GM21717 (cell line): ENCODE measurements around the gene IRF8.
A peak's percentile ranks its signal among the peaks of the same experiment; 100 is the strongest.
"Not testable (repeated sequence)": the region's sequence is repeated elsewhere in the genome, so short reads cannot be mapped to it uniquely, and the experiment has no call there.

Source experiments
- ATAC-seq: cut with Tn5 transposase; IDR thresholded peaks from one replicate; pipeline ENCODE4 v1.9.1; 2021; ENCODE audit warnings: mild to moderate bottlenecking, moderate library complexity; ENCODE audit not compliant: unreplicated experiment

IRF8 gene

DNA sequence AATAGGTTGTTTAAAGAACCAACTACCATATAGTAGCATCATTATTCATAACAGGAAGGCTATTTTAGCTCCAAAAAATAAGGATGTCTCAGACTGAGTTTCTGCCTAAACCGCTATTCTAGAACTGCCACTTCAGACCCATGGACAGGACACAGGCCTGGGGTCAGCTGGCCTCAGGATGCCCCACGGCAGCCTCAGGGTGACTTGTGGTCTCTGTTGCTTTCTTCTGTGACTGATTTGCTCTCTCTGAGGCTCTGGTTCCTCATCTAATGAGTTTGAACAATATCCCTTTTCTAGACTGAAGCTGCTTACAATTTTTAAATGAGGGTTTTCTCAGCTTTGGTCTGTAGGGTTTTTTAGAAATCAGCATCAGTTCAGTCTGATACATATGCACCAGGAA lies 31.8 kb upstream of the IRF8 start:
- ATAC-seq = no peak

DNA sequence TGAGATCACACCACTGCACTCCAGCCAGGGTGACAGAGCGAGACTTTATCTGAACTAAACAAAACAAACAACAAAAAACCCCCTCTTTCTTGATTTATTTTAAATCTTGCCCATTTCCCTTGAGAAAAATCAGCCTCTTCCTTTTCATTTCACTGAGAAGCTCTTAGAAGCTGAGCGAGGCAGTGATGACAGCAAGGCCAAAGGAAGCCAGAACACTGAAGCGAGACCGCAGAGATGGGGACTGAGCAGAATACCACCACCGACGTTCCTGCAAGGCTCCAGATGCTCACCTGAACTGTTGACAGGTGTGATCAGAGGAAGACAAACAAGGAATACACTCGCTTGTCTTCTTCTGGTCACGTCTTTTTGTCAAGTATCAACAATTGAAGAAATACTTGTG lies 30.5 kb upstream of the IRF8 start:
- no peak for ATAC-seq

DNA sequence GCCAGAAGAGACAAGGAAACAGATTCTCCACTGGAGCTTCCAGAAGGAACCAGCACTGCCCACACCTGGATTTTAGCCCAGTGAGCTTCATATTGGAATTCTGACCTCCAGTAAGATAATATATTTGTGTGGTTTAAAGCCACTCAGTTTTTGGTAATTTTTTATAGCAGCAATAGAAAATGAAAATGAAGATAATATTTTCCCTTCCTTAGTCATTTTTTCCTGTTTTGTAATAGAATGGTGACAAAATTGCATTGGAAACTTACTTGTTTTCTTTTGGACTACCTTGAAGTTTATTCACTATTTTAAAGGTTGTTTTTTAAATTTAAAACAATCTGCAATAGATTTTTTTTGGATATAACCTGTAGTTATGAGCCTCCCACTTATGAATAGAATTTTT lies 29.8 kb upstream of the IRF8 start:
- ATAC-seq = no peak

DNA sequence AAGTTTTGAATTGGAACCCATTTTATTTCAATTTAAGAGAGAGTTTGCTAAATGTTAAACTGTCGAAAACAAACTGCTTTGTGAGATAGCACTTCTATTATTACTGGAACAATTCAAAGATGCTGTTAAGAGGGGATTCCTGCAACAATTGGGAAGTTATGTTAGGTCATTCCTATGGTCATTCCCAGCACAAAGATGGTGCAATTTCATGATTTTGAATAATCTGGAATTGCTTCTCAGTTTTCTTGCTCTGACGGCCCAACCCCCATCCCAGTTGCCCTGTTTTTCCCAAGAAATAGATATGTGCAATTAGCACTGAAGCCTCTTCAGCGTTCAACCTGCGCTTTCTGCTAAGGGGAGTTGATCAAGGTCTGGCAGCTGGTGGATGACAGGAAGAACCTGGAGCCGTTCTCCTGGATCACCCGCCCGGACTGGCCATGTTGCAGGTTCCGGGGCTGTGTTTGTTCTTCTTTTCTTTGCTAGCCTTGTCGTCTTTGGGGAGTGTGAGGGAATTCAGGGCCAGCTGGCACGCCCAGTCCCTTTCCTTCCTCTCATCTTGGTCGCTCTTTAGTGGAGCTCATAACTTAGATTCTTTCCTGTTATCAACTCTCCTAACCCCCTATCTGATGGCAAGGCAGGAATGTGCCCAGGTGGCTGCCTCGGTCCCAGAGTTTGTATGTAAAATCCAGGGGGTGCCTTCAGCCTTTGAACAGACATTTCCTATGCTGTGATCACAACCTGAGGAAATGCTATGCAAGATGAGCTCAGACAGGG lies 29.0 kb upstream of the IRF8 start:
- no peak for ATAC-seq

DNA sequence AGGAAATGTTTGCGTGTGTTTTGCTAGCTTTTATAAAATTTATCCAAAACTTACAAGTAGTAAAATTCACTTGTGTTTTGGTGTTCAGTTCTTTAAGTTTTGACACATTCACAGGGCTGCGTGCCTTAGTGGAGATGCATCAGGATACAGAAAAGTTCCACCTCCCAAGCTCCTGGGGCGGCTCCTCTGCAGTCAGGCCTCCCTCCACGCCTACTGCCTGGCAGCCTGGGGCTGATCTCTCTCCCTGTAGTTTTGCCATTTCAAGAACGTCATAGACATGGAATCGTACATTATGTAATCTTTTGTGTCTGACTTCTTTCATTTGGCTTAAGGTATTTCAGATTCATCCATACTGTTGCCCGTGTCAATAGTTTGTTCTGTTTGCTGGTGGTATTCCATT lies 27.2 kb upstream of the IRF8 start:
- no peak for ATAC-seq

DNA sequence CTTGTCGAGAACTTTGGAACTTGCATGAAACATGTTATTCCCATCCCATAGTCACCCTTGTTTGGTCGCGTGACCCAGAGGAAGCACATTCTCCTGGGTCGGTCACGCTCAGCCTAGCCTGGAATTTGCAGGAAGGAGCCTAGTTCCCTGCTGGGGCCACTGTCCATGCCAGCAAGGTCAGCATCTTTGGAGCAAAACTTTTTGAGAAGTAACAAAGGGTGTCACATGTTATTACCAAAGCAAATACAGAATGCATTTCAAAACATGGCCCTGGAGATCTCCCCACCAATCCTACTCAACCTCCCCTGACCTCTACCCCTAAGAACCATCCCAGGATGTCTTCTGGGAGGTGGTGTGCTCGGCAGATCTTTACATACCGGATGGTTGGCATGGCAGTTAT lies 26.2 kb upstream of the IRF8 start:
- no peak for ATAC-seq

DNA sequence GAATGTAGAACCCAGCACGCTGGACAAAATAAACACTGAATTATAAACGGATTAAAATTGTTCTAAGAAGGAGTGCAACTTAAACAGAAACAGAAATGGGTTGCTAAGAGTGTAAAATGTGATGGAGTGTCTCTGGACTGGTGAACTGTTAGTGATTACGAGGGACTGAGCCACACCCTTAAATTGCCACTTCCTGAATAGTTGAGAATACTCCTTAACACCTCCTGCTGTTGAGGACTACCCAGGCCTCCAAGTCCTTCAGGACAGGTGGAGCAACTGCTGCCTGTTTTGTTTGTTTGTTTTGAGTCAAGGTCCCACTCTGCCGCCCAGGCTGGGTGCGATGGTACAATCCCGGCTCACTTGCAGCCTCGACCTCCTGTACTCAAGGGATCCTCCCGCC lies 25.8 kb upstream of the IRF8 start:
- no peak for ATAC-seq

DNA sequence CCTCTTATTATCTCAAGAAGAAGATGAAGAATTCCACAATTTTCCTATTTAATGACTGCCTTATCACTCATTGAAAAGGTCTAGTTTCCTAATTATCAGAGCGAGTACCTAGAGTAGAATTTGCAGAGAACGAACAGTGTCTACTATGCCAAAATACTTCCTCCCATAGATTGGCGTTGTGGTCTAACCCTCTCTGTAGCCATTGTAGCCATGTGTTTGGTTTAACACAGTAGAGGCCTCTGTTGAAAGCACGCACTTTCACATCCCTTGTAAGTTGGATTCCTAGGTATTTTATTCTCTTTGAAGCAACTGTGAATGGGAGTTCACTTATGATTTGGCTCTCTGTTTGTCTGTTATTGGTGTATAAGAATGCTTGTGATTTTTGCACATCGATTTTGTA lies 24.9 kb upstream of the IRF8 start:
- ATAC-seq = not testable (repeated sequence)

DNA sequence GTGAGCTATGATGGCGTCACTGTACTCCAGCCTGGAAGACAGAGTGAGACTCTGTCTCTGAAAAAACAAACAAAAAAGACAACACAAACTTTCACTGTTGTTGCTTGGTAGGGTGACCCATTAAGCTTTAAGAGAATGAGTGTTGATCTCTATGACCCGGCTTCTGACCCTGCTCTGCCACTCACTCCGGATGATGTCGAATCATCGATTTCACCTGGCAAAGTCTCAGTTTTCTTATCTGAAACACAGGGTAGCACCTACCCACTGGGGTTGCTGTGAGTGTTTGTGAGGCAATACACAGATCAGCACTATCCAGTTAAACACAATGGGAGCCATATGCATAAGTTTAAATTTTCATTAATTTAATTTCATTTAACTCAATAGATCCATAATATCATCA lies 20.6 kb upstream of the IRF8 start:
- ATAC-seq = no peak

DNA sequence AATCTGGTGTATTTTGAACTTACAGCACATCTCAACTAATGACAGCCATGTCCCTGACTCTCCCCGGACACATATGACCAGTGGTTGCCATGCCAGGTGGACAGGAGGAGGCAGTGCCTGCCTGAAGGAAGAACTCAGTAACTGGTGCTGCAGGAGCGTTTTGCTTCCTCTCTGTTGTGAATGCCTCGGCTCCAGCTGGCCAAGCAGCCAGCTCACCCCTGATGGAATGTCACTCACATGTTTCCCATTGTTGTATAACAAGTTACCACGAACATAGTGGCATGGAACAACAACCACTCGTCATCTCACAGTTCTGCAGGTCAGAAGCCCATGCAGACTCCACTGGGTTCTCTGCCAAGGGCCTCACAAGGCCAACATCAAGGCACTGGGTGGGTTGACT lies 20.1 kb upstream of the IRF8 start:
- no peak for ATAC-seq

DNA sequence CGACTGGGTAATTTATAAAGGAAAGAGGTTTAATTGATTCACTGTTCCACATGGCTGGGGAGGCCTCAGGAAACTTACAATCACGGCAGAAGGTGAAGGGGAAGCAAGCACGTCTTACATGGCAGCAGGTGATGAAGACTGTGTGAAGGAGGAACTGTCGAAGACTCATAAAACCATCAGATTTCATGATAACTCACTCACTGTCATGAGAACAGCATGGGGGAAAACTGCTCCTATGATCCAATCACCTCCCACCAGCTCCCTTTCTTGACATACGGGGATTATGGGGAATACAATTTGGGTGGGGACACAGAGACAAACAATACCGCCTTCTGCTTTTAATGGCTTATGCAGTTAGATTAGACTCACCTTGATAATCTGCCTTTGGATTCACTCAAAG lies 19.4 kb upstream of the IRF8 start:
- no peak for ATAC-seq

DNA sequence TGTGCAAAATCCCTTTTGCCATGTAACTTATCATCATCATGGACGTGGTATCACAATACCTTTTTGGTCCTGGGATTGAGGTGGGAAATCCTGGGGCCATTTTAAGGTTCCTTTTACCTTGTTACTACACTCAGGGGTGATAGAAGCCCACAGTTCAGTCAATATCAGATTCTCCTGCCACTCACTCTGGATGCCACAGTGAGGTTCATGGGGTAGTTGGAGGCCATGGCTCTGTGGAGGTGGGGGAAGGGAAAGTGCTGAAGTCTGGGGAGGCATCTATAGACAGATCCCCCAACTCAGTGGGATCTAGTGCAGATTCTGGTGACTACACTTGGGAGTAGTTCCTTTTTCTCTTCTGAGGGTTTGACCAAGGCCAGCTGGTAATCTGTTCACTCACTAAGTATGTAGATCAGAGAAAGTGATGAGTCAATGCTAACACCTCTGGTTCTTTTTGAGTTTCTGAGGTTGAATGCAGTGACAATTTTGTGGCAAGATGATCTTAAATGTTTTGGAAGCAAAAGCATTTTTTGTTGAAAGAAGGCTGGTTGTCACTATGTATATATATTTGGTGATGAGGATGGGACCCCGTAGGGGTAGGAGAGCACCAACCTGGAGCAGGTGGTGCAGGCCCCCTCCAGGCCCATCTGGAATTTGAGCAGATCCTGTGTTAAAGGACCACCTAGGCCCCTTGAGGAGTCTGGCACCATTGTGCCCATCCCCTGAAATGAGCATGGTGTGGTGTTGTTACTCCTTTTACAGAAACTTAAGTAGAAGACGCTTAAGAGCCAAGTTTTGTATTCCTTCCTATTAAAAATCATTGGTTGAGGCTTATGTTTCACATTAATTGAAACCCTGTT lies 18.8 kb upstream of the IRF8 start:
- peak; percentile 69 for ATAC-seq

DNA sequence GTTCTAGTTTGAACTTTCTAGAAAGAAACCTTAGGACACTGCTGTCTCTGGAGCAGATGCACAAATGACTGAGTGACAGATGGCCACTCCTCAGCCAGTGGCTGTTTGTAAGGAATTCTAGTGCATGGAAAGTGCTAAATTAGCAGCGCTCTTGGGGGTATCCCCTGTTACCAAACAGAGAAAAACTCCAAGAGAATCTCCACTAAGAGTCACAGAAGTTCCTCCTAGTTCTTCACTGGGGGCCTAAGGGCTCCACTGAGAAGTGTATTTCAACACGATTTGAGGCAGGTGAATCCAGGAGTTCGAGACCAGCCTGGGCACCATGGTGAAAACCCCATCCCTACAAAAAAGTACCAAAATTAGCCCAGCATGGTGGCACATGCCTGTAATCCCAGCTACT lies 18.1 kb upstream of the IRF8 start:
- no peak for ATAC-seq

DNA sequence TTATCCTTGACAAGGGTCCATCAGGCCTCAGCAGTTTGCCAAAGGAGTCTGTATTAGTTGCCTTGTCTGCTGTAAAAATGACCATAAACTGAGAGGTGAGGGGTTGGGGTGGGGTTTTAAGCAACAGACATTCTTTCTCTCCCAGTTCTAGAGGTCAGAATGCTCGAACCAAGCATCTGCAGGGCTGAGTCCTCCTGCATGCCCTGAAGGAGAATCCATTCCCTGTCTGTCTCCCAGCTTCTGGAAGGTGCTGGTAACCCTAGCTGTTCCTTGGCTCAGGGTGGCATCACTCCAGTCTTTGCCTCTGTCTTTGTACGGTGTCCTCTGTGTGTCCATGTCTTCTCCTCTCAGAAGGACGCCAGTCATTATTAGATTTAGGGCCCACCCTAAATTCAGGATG lies 17.5 kb upstream of the IRF8 start:
- ATAC-seq = no peak

DNA sequence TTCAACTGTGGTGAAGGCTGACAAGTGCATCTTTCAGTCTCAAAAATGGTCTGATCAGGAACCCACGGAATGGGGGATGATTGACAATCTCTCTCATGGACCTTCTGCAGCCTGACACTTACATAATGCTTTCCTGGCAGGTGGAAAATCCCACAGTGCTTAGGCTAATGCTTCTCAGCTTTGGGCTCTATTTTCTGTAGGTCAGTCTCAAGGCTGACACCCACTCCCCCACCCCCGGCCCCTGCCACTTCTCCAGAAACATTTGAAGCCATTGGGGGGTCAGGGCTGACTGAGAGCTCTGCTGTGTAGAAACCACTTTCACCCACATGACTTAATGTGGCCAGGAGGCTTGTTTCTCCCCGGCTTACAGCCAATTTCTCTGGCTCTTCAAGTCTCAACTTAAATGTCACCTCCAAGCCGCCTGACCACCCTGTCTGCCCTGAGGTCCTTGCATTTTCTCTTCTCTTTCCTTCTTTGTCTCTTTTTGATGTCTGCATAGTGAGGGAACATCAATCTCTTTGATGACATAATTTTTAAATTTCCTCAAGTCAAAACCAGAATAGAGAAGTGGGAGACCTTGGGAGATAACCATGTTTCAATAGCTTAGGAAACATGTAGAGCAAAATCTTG lies 16.7 kb upstream of the IRF8 start:
- ATAC-seq = no peak

DNA sequence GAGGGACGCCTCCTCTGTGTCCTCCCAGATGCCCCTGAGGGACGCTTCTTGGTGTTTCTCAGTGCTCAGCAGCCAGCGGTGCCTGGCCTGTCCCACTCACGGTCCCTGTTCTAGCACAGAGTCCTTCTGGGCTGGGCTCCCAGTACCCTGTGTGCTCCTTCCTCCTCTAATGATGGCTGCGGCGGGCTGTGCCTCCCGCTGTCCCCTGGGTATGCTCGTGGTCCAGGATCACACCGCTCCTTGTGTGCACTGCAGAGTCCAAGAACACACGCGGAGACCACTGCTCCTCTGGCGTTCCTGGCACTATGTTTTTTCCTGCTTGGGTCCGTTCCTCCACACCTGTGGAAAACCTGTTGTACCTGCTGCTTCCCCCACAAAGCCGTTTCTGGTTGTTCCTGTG lies 15.1 kb upstream of the IRF8 start:
- no peak for ATAC-seq

DNA sequence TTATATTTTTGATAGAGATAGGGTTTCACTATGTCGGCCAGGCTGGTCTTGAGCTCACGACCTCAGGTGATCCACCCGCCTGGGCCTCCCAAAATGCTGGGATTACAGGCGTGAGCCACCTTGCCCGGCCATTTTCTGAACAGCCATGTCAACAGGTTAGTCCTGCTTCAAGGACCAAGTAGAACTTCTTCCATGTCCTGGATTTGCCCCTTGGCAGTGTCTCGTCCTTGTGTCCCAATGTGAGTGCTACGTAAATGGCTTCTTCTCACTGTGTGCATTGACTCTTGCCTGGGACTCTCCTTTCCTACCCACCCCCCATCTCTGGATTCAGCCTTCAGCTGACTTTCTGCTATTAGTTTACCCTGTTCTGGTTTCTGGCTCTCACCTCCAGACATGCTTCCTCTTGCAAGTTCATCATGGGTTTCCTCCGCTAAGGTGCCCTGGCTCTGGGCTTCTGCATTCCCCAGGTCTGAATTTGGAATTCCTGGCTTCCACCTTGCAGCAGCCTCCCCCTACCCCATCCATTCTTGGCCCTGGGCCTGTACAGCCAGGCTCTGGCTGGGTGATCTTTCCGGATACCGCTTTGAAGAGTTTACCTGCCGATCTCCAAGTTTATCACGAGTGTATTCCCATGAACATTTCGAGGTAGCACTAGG lies 14.0 kb upstream of the IRF8 start:
- ATAC-seq = no peak

DNA sequence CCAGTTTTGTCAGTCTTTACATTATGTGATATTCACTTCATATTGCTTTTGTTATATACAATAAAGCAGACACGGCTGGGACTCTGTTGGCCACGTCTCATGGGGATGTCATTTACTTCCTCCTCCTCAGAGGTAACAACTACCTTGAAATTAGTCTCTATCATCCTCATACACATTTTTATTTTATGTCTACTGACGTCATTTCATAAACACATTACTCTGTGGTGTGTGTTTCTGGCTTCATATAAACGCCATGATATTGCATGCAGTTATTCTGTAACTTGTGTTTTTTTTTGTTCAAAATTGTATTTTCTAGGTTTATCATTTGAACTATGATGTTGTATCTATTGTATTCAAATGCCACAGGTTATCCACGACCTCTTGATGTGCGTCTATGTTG lies 13.4 kb upstream of the IRF8 start:
- ATAC-seq = no peak

DNA sequence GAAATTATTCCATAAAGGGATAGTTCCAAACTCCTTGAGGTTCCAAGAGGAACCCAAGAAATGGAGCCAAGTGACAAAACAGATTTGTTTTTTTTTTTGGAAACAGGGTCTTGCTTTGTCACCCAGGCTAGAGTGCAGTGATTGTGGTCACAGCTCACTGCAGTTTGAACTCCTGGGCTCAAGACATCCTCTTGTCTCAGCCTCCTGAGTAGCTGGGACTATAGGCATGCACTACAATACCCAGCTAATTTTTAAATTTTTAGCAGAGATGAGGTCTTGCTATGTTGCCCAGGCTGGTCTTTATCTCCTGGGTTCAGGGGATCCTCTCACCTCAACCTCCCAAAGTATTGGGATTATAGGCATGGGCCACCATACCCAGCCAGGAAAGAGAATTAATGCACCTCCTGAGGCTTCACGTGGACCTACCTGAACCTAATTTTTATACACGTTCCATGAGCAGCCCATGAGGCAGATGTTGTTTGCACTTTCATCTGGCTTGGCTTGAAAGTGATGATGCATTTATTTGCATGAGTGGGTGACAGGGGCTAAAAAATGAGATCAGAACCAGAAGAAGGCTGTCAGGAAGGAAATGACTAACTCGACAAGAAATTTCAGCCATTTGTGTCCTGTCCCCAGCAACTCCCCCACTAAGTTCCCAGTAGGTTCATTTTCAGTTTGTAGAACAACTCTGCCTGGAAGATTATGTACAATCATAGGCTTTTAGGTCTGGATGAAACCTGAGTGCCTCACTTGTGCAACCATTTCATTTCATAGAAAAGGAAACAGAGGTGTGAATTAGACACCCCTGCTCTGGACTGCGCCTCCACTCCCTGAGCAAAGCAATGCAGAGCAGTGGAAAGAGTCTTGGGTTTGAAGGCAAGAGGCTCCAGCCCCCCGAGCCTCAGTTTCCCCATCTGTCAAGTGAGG lies 10.3 kb upstream of the IRF8 start:
- peak; percentile 66 for ATAC-seq

DNA sequence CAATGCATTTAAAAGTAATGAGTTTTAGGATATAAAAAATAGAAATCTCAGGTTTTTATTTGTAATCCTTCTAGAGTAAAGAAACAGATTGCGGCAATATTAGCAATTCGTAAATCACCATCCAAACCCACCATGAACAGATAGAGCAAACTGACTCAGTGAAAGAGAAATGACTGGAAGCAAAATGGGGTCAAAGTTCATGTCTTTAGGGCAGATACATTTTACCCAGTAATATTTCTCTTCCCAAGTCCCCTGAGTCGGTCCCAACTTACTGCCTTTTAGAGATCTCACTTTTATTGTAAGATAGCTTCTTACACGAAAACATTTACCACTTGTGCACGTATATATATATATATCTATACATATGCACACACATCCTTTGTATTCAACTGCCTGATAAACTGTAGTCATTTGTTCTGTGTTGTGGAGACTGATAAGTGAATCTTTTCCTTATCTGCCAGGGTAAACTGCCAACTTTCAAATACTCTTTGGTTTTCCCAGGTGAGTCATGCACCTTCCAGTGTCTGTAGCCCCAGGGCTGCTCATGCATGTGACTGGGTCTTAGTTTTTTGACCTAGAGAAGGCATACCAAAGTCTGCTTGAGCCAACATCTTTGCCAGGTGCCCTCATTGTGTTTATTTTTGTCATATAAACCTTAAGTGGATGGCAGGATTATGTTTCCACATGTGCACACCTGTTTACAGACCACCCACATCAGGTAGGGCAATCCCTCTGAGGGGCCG lies 7.8 kb upstream of the IRF8 start:
- ATAC-seq = no peak
